ENCODE results near the gene PPP2R5E.

The PPP2R5E gene

GRCh38 chr14:63344336-63344735 is 198.8 kb downstream of the PPP2R5E start:
- in situ Hi-C loops (cut with HindIII; ENCODE audit: low pct_ligation_motif_present, low pct_unique_long_range_greater_than_20kb, low sequenced_read_pairs), result no loop called here

DNA sequence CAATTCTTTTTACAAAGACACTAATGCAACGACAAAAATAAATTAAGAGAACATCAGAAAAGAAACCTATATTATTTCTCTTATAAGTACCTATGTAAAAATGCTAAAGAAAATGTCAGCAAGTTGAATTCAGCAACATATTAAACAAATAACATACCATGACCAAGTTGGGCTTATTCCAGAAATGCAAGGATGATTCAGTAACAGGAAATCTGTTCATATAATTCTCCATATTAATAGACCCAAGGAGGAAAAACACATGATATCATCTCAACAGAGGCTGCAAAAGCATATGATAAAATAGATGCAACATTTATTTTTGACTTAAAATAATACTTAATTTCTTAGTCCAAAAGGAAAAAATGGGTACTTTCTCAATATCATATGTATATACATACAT is 199.3 kb downstream of the PPP2R5E start:
- DNase-seq, result no peak
- in situ Hi-C loops (cut with HindIII; ENCODE audit: low pct_ligation_motif_present, low pct_unique_long_range_greater_than_20kb, low sequenced_read_pairs), result no loop called here

More at GRCh38 chr14:63344336-63344735, 198.8 kb downstream of the PPP2R5E start:
- no peak for DNase-seq

- DNase-seq, result no peak
- in situ Hi-C loops (cut with HindIII; ENCODE audit: low pct_ligation_motif_present, low pct_unique_long_range_greater_than_20kb, low sequenced_read_pairs), result no loop called here
Measured at GRCh38 chr14:63342371-63342770, 200.8 kb downstream of the PPP2R5E start.

DNA sequence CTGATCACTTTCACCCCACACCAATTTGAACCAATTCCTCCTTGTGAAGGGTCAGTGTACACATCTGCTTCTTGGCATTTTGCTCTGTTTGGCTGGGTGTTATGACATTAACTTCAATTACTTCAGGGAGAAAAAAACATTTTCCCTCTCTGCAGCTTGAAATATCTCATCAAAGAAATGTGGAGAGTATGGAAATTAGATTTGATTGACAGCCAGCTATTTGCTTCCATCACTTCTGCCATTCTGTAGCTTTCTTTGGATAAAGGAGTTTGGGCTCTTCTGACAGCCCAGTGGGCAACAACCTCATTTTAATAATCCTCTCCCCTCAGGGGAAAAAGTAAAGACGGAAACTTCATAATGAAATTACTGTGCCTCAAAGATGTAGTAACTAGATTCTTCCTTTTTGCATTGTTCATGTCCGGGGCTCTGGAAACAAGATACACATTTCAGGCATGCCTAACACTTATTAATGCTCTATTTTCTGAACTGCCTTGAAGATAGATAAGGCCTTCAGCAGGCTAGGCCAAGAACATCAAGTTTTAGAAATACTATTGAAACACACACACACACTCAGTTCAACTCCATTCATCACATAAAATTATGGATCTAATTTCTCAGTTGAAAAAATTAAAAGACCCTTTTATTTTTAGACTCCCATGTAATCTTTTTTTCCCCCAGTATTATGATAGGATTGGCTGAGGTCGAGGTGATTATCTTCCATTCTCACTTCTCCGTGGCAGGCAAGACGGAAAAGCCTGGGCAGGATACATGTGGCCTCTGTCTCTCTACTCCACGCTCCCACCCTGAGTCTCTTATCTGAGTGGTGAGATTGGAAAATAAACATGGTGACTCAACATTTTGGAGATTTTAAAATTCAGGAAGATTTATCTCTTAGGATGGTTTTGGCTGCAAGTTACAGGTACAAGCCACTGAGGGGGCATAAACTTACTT is 214.1 kb downstream of the PPP2R5E start:
- DNase-seq, result no peak
- in situ Hi-C loops (cut with HindIII; ENCODE audit: low pct_ligation_motif_present, low pct_unique_long_range_greater_than_20kb, low sequenced_read_pairs), result no loop called here

GRCh38 chr14:63326840-63327239 is 216.3 kb downstream of the PPP2R5E start:
- in situ Hi-C loops (cut with HindIII; ENCODE audit: low pct_ligation_motif_present, low pct_unique_long_range_greater_than_20kb, low sequenced_read_pairs), result no loop called here
- no peak for DNase-seq

- DNase-seq, result no peak
- in situ Hi-C loops (cut with HindIII; ENCODE audit: low pct_ligation_motif_present, low pct_unique_long_range_greater_than_20kb, low sequenced_read_pairs), result no loop called here
Measured at GRCh38 chr14:63322897-63323573, 220.1 kb downstream of the PPP2R5E start.

DNA sequence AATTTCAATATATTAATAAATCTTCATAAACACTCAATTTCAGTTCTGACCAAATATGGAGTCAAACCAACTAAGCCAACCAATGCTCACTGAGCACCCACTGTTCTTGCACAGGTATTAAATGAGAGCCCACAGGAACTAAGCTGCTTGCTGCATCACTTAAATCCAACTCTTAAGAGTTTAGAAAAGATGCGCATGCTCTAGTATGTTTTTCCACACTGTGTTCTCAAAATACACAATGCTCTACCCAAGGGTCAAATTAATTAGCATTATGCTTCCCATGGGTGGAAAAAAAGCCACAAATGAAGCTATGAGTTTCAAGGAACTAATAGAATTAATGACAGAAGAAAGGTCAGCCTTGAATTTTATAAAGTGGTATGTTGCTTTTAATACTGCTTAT is 220.7 kb downstream of the PPP2R5E start:
- DNase-seq, result no peak
- in situ Hi-C loops (cut with HindIII; ENCODE audit: low pct_ligation_motif_present, low pct_unique_long_range_greater_than_20kb, low sequenced_read_pairs), result no loop called here
